T-cell (primary cell): ENCODE data around the gene NFIA. TPM values are rescaled to one million over a fixed set of nuclear protein-coding genes. Genes with fewer than 3 reads are reported as not detected.

ENCODE experiments used
- ATAC-seq, 4 experiments: fragments of 200-7000 bp in 3 of 4; fragments of 150-1000 bp in 1 of 4; cut with Tn5 transposase; replicated peaks in 1 of 4; 1 replicate in 3 of 4; 2 replicates in 1 of 4; pipeline ENCODE4 v1.10.0; 2021; ENCODE audit warnings: moderate library complexity in 3 of 4, mild to moderate bottlenecking in 2 of 4, moderate number of reproducible peaks in 1 of 4
- CTCF ChIA-PET, 2 donors: fragments of 300-600 bp; sonication (Branson Sonifier 250); formaldehyde crosslinking; loops; one replicate each; lab custom pipeline; 2022; ENCODE audit warnings: antibody characterized with exemption in 2 of 2; lab: Charles Lee
- POLR2A ChIA-PET, 2 donors: fragments of 300-600 bp; sonication (Branson Sonifier 250); formaldehyde crosslinking; loops; one replicate each; lab custom pipeline; 2022; ENCODE audit warnings: antibody characterized with exemption in 2 of 2; lab: Charles Lee
- DNase-seq, 35 experiments: peaks; one replicate each; pipeline versions ENCODE4 v3.0.0 to v3.0.0-alpha.2; 2013 to 2023
- H3K27ac ChIP-seq: one replicate; pipeline ENCODE4 v1.5.1; 2013; ENCODE audit warnings: low read length
- H3K27me3 ChIP-seq, 2 experiments: replicated peaks in 1 of 2; 1 replicate in 1 of 2; 2 replicates in 1 of 2; pipeline versions ENCODE4 v1.6.1 to v1.7.0; 2013; ENCODE audit warnings: low read length in 1 of 2, mixed read lengths in 1 of 2; ENCODE audit not compliant: control insufficient read depth in 2 of 2, insufficient read depth in 2 of 2; ENCODE audit errors: extremely low read depth in 1 of 2
- H3K36me3 ChIP-seq, 2 donors: 1 replicate in 1 of 2; 2 replicates in 1 of 2; pipeline versions ENCODE4 v1.6.1 to v1.7.0; 2013; ENCODE audit warnings: low read length in 1 of 2; ENCODE audit not compliant: control insufficient read depth in 2 of 2, insufficient read depth in 1 of 2; ENCODE audit errors: extremely low read depth in 1 of 2
- H3K4me1 ChIP-seq, 2 experiments: 1 replicate in 1 of 2; 2 replicates in 1 of 2; pipeline versions ENCODE4 v1.6.1 to v1.7.0; 2013; ENCODE audit warnings: low read length in 2 of 2, mixed read lengths in 1 of 2; ENCODE audit not compliant: insufficient read depth in 2 of 2, control insufficient read depth in 1 of 2; ENCODE audit errors: extremely low read depth in 1 of 2
- H3K4me3 ChIP-seq, 2 donors: 1 replicate in 1 of 2; 2 replicates in 1 of 2; pipeline versions ENCODE4 v1.5.1 to v1.7.0; 2013; ENCODE audit warnings: mild to moderate bottlenecking in 2 of 2, low read length in 1 of 2, moderate library complexity in 1 of 2; ENCODE audit not compliant: control insufficient read depth in 1 of 2; ENCODE audit errors: extremely low read depth in 1 of 2
- H3K9me3 ChIP-seq: 2 replicates; pipeline ENCODE4 v1.7.0; 2013
- H3K27ac Mint-ChIP-seq, 2 donors: one replicate each; pipeline ENCODE4 v1.8.0; 2020 to 2021; ENCODE audit warnings: mild to moderate bottlenecking in 2 of 2, mixed read lengths in 2 of 2
- H3K27me3 Mint-ChIP-seq, 2 donors: one replicate each; pipeline ENCODE4 v1.8.0; 2021 to 2022; ENCODE audit warnings: mixed read lengths in 2 of 2
- H3K36me3 Mint-ChIP-seq: one replicate; pipeline ENCODE4 v1.8.0; 2021; ENCODE audit warnings: mixed read lengths
- H3K4me1 Mint-ChIP-seq, 3 donors: one replicate each; pipeline ENCODE4 v1.8.0; 2020 to 2022; ENCODE audit warnings: mixed read lengths in 3 of 3, mild to moderate bottlenecking in 1 of 3
- H3K4me3 Mint-ChIP-seq, 3 donors: one replicate each; pipeline ENCODE4 v1.8.0; 2020 to 2022; ENCODE audit warnings: mild to moderate bottlenecking in 3 of 3, mixed read lengths in 3 of 3, moderate library complexity in 3 of 3
- H3K9me3 Mint-ChIP-seq, 3 donors: one replicate each; pipeline ENCODE4 v1.8.0; 2020 to 2022; ENCODE audit warnings: mixed read lengths in 3 of 3
- WGBS: methylation state at CpG from one replicate; pipeline ENCODE4 v1.1.5; 2013; ENCODE audit warnings: missing lambda C conversion rate; ENCODE audit not compliant: insufficient coverage; 5-methylcytosine and 5-hydroxymethylcytosine counted together
- total RNA-seq, 35 experiments: library from RNA in 6 of 35; stranded (reverse) in 6 of 35; fragments of 120-200 nt in 1 of 35; gene quantifications; one replicate each; pipeline versions ENCODE4 v1.2.1 to v1.2.4 and lab custom pipeline; 2013 to 2026

The NFIA gene
- total RNA-seq, 5 donors from 2014 or later (not counting 1 experiment from before 2014, with no cell fraction given): 5.1 to 10.1 (median 7.1) TPM

- H3K27ac ChIP-seq: no peak overlapping the region
- Mint-ChIP-seq H3K4me1 (no peaks in the 10 kb centered on the region), H3K36me3 (no peaks in the 10 kb centered on the region), H3K4me3 (no peak overlapping the region), H3K9me3 (no peaks in the 10 kb centered on the region), H3K27ac (no peak overlapping the region), H3K27me3 (peaks cover 0 to 5% of the 10 kb centered on the region in 2 donors)
- WGBS: no CpG with 5 or more reads among the region's 1 CpG
- H3K4me1 ChIP-seq: no peaks in the 10 kb centered on the region
- CTCF ChIA-PET: no interaction called here
- no peak overlapping the region for H3K4me3 ChIP-seq
- ATAC-seq (no peak), DNase-seq (no peak)
- no peaks in the 10 kb centered on the region for H3K36me3 ChIP-seq
- no peaks in the 10 kb centered on the region for H3K9me3 ChIP-seq
- no peaks in the 10 kb centered on the region for H3K27me3 ChIP-seq
- POLR2A ChIA-PET: no interaction called here
Observed at GRCh38 chr1:61237147-61237546, 154.8 kb downstream of the NFIA start.

- WGBS: no CpG with 5 or more reads among the region's 3 CpGs
- Mint-ChIP-seq H3K27me3 (peaks cover 0 to 5% of the 10 kb centered on the region in 2 donors), H3K27ac (no peak overlapping the region), H3K4me1 (no peaks in the 10 kb centered on the region), H3K4me3 (no peak overlapping the region), H3K9me3 (no peaks in the 10 kb centered on the region), H3K36me3 (no peaks in the 10 kb centered on the region)
- Histone ChIP-seq H3K27me3 (no peaks in the 10 kb centered on the region), H3K27ac (no peak overlapping the region), H3K4me1 (no peaks in the 10 kb centered on the region), H3K9me3 (no peaks in the 10 kb centered on the region), H3K4me3 (no peak overlapping the region), H3K36me3 (no peaks in the 10 kb centered on the region)
- DNase-seq (no peak), ATAC-seq (no peak)
- ChIA-PET CTCF (no interaction called here), POLR2A (no interaction called here)
Observed at GRCh38 chr1:61237659-61238358, 155.4 kb downstream of the NFIA start.

- Mint-ChIP-seq H3K9me3 (no peaks in the 10 kb centered on the region), H3K36me3 (no peaks in the 10 kb centered on the region), H3K27ac (no peak overlapping the region), H3K4me3 (no peak overlapping the region), H3K4me1 (no peaks in the 10 kb centered on the region), H3K27me3 (peaks cover 0 to 5% of the 10 kb centered on the region in 2 donors)
- no peak for DNase-seq
- Histone ChIP-seq H3K36me3 (no peaks in the 10 kb centered on the region), H3K4me3 (no peak overlapping the region), H3K9me3 (no peaks in the 10 kb centered on the region), H3K4me1 (no peaks in the 10 kb centered on the region), H3K27ac (no peak overlapping the region), H3K27me3 (no peaks in the 10 kb centered on the region)
- ChIA-PET POLR2A (no interaction called here), CTCF (no interaction called here)
- ATAC-seq: no peak
- 100% methylated on average over 4 of the region's 5 CpGs for WGBS
Observed at GRCh38 chr1:61238359-61238665, 156.0 kb downstream of the NFIA start.

- POLR2A ChIA-PET: no interaction called here
- DNase-seq (no peak), ATAC-seq (no peak)
- WGBS: no CpG with 5 or more reads among the region's 3 CpGs
- no peak overlapping the region for H3K4me3 ChIP-seq
- Mint-ChIP-seq H3K27ac (no peak overlapping the region), H3K4me3 (no peak overlapping the region), H3K9me3 (no peaks in the 10 kb centered on the region), H3K36me3 (no peaks in the 10 kb centered on the region), H3K4me1 (no peaks in the 10 kb centered on the region), H3K27me3 (peaks cover 0 to 5% of the 10 kb centered on the region in 2 donors)
- H3K27ac ChIP-seq: no peak overlapping the region
- no peaks in the 10 kb centered on the region for H3K4me1 ChIP-seq
- no peaks in the 10 kb centered on the region for H3K36me3 ChIP-seq
- CTCF ChIA-PET: no interaction called here
- no peaks in the 10 kb centered on the region for H3K9me3 ChIP-seq
- H3K27me3 ChIP-seq: no peaks in the 10 kb centered on the region
Observed at GRCh38 chr1:61240878-61241277, 158.5 kb downstream of the NFIA start.

- Mint-ChIP-seq H3K9me3 (no peaks in the 10 kb centered on the region), H3K4me3 (no peak overlapping the region)
Observed at GRCh38 chr1:61241411-61241838, 159.1 kb downstream of the NFIA start.

GRCh38 chr1:61241973-61242381, 159.6 kb downstream of the NFIA start:
- no peak for ATAC-seq
- Histone ChIP-seq H3K27ac (no peak overlapping the region), H3K4me1 (no peaks in the 10 kb centered on the region), H3K9me3 (no peaks in the 10 kb centered on the region), H3K4me3 (no peak overlapping the region), H3K27me3 (no peaks in the 10 kb centered on the region), H3K36me3 (no peaks in the 10 kb centered on the region)
- ChIA-PET POLR2A (no interaction called here), CTCF (interaction anchor here in 1 of 2 donors (0.5 kb wide), 1 partner anchor 84 kb away, joined by 6 read pairs; no protein-coding TSS in a partner anchor)
- WGBS: 100% methylated on average over 1 of the region's 2 CpGs
- H3K36me3 Mint-ChIP-seq: no peaks in the 10 kb centered on the region
- H3K27me3 Mint-ChIP-seq: peaks cover 0 to 5% of the 10 kb centered on the region in 2 donors
- H3K4me3 Mint-ChIP-seq: no peak overlapping the region
- no peaks in the 10 kb centered on the region for H3K4me1 Mint-ChIP-seq
- no peak for DNase-seq
- no peaks in the 10 kb centered on the region for H3K9me3 Mint-ChIP-seq
- H3K27ac Mint-ChIP-seq: no peak overlapping the region

More at GRCh38 chr1:61241411-61241838, 159.1 kb downstream of the NFIA start:
- no peak overlapping the region for H3K4me3 ChIP-seq
- peaks cover 0 to 5% of the 10 kb centered on the region in 2 donors for H3K27me3 Mint-ChIP-seq
- no peaks in the 10 kb centered on the region for H3K4me1 Mint-ChIP-seq
- no peaks in the 10 kb centered on the region for H3K27me3 ChIP-seq
- no peak for ATAC-seq
- POLR2A ChIA-PET: no interaction called here
- H3K27ac ChIP-seq: no peak overlapping the region
- H3K9me3 ChIP-seq: no peaks in the 10 kb centered on the region
- WGBS: no CpG with 5 or more reads among the region's 4 CpGs
- DNase-seq: no peak
- CTCF ChIA-PET: interaction anchor here in 1 of 2 donors (0.5 kb wide), 1 partner anchor 85 kb away, joined by 6 read pairs; no protein-coding TSS in a partner anchor
- H3K4me1 ChIP-seq: no peaks in the 10 kb centered on the region
- H3K36me3 ChIP-seq: no peaks in the 10 kb centered on the region
- no peaks in the 10 kb centered on the region for H3K36me3 Mint-ChIP-seq
- no peak overlapping the region for H3K27ac Mint-ChIP-seq
